Nephron (organoid): ENCODE measurements around the gene NPY2R.
A peak's percentile ranks its signal among the peaks of the same experiment; 100 is the strongest.

ENCODE experiments used
- H3K27ac Mint-ChIP-seq, 3 experiments: 2 replicates each; pipeline ENCODE4 v1.8.0; 2020; ENCODE audit warnings: mixed read lengths in 3 of 3, mild to moderate bottlenecking in 2 of 3, moderate library complexity in 1 of 3
- H3K27me3 Mint-ChIP-seq: 2 replicates; pipeline ENCODE4 v1.8.0; 2021; ENCODE audit warnings: low read depth, mild to moderate bottlenecking, moderate library complexity, mixed read lengths
- H3K36me3 Mint-ChIP-seq: 2 replicates; pipeline ENCODE4 v1.8.0; 2020; ENCODE audit warnings: low read depth, mixed read lengths
- H3K4me1 Mint-ChIP-seq: 2 replicates; pipeline ENCODE4 v1.8.0; 2020; ENCODE audit warnings: mixed read lengths
- H3K4me3 Mint-ChIP-seq, 3 experiments: 2 replicates each; pipeline ENCODE4 v1.8.0; 2020; ENCODE audit warnings: mild to moderate bottlenecking in 3 of 3, mixed read lengths in 3 of 3, moderate library complexity in 2 of 3
- H3K9me3 Mint-ChIP-seq: 2 replicates; pipeline ENCODE4 v1.8.0; 2020; ENCODE audit warnings: mixed read lengths
- TF ChIP-seq, protein P1 (sequence below), 3 experiments: fragments of 200-600 bp; sonication (generic); IDR thresholded peaks; one replicate each; pipeline ENCODE4 v1.5.0; 2021; ENCODE audit warnings: antibody characterized with exemption in 3 of 3; ENCODE audit not compliant: unreplicated experiment in 3 of 3

NPY2R gene

GRCh38 chr4:155207534-155208257, 740 bp upstream of the NPY2R start:
- Mint-ChIP-seq H3K4me3 (peak overlapping the region; percentile 74 to 86 (median 81)), H3K4me1 (peaks cover 11% of the 10 kb centered on the region), H3K27ac (peak overlapping the region in 1 of 3 experiments; percentile 32), H3K27me3 (peaks cover 73% of the 10 kb centered on the region), H3K9me3 (no peaks in the 10 kb centered on the region), H3K36me3 (no peaks in the 10 kb centered on the region)
- TF ChIP-seq, protein P1, sequence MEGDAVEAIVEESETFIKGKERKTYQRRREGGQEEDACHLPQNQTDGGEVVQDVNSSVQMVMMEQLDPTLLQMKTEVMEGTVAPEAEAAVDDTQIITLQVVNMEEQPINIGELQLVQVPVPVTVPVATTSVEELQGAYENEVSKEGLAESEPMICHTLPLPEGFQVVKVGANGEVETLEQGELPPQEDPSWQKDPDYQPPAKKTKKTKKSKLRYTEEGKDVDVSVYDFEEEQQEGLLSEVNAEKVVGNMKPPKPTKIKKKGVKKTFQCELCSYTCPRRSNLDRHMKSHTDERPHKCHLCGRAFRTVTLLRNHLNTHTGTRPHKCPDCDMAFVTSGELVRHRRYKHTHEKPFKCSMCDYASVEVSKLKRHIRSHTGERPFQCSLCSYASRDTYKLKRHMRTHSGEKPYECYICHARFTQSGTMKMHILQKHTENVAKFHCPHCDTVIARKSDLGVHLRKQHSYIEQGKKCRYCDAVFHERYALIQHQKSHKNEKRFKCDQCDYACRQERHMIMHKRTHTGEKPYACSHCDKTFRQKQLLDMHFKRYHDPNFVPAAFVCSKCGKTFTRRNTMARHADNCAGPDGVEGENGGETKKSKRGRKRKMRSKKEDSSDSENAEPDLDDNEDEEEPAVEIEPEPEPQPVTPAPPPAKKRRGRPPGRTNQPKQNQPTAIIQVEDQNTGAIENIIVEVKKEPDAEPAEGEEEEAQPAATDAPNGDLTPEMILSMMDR (IDR thresholded peaks at IDR 0.05; ENCODE audit: unreplicated experiment in 3 of 3) = peak; percentile 23 to 29 (median 27)

- no peaks in the 10 kb centered on the region for H3K36me3 Mint-ChIP-seq
- H3K4me3 Mint-ChIP-seq = no peak overlapping the region
- peaks cover 1% of the 10 kb centered on the region for H3K27me3 Mint-ChIP-seq
- H3K4me1 Mint-ChIP-seq = no peaks in the 10 kb centered on the region
- H3K27ac Mint-ChIP-seq = no peak overlapping the region
- no peaks in the 10 kb centered on the region for H3K9me3 Mint-ChIP-seq
- TF ChIP-seq, protein P1 (IDR thresholded peaks at IDR 0.05; ENCODE audit: unreplicated experiment in 3 of 3) = no peak
Measured at GRCh38 chr4:155220025-155220424, 11.6 kb downstream of the NPY2R start.

DNA sequence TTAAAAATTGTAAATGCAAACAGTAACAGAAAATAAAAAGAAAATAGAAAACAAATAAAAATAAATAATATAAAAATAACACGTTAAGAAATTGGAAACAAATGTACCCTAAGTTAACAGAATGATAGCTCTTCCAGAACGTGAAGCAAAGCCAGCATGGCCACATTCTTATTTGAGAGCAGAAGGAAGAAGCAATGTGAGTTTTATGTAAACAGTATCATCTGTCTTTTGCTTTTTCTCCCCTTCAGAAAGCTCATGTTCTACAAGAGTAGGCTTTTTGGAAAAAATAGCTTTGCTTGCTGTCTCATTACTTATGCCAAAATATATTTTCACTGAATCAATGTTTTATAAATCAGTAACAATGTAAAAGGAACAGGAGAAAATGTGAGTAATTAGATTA, 18.7 kb downstream of the NPY2R start:
- H3K27me3 Mint-ChIP-seq = no peaks in the 10 kb centered on the region
- TF ChIP-seq, protein P1 (IDR thresholded peaks at IDR 0.05; ENCODE audit: unreplicated experiment in 3 of 3) = no peak
- H3K4me1 Mint-ChIP-seq = no peaks in the 10 kb centered on the region
- H3K36me3 Mint-ChIP-seq = no peaks in the 10 kb centered on the region
- no peak overlapping the region for H3K27ac Mint-ChIP-seq
- H3K9me3 Mint-ChIP-seq = no peaks in the 10 kb centered on the region
- H3K4me3 Mint-ChIP-seq = no peak overlapping the region

DNA sequence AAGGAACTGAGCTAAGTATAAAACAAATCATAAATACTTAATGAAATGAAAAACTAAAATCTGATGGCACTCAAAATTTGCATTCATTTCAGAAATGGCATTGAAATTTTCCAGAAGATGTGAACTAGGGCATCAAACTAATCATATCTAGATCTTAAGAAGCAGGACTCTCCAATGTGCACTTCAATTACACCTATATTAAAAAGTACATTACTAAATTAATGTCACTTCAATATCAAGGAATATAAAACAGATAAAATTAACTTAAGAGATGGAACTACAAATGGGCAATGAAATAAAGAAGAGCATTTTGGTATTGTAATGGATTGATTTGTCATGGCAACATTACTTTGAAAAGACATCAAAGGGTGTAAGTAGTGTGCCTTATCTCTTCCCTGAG, 20.3 kb downstream of the NPY2R start:
- no peaks in the 10 kb centered on the region for H3K9me3 Mint-ChIP-seq
- H3K27ac Mint-ChIP-seq = no peak overlapping the region
- H3K4me1 Mint-ChIP-seq = no peaks in the 10 kb centered on the region
- H3K27me3 Mint-ChIP-seq = no peaks in the 10 kb centered on the region
- no peaks in the 10 kb centered on the region for H3K36me3 Mint-ChIP-seq
- no peak overlapping the region for H3K4me3 Mint-ChIP-seq
- TF ChIP-seq, protein P1 (IDR thresholded peaks at IDR 0.05; ENCODE audit: unreplicated experiment in 3 of 3) = no peak

DNA sequence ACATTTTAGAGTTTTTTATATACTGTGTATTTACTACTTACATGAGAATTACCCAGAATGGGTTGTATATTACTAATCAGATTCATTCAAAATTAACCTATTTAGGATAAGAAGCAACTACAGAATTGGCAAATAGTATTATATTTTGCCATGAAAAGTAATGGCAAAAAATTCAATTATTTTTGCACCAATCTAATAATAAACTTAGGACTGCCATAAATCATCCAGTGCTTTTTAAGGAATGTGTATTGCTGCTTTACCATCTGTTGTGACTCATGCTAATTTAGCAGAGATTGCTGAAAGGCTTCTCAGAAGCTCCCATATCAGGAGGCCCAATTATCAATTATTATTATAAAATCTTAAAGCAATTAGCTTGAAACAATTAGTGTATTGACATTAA, 24.0 kb downstream of the NPY2R start:
- Mint-ChIP-seq H3K27me3 (no peaks in the 10 kb centered on the region), H3K9me3 (no peaks in the 10 kb centered on the region), H3K4me3 (no peak overlapping the region), H3K27ac (no peak overlapping the region), H3K4me1 (no peaks in the 10 kb centered on the region), H3K36me3 (no peaks in the 10 kb centered on the region)
- TF ChIP-seq, protein P1 (IDR thresholded peaks at IDR 0.05; ENCODE audit: unreplicated experiment in 3 of 3) = no peak

GRCh38 chr4:155234206-155234605, 25.8 kb downstream of the NPY2R start:
- TF ChIP-seq, protein P1 (IDR thresholded peaks at IDR 0.05; ENCODE audit: unreplicated experiment in 3 of 3) = no peak
- no peaks in the 10 kb centered on the region for H3K27me3 Mint-ChIP-seq
- no peak overlapping the region for H3K4me3 Mint-ChIP-seq
- H3K27ac Mint-ChIP-seq = no peak overlapping the region
- no peaks in the 10 kb centered on the region for H3K36me3 Mint-ChIP-seq
- no peaks in the 10 kb centered on the region for H3K4me1 Mint-ChIP-seq
- no peaks in the 10 kb centered on the region for H3K9me3 Mint-ChIP-seq
